A172 (cell line): ENCODE results near the gene SUMO3. TPM values are rescaled to one million over a fixed set of nuclear protein-coding genes. Genes with fewer than 3 reads are reported as not detected.
"Not testable (repeated sequence)": the region's sequence is repeated elsewhere in the genome, so short reads cannot be mapped to it uniquely, and the experiment has no call there.

Experiments used
- DNase-seq: peaks from one replicate; pipeline ENCODE4 v3.0.0-alpha.2; 2015; ENCODE audit warnings: low spot score
- total RNA-seq: library from RNA; depleted of rRNA; stranded (reverse); fragments of >200 nt; shearing (Covaris generic); gene quantifications from 2 replicates; pipeline ENCODE4 v1.2.3, GENCODE V29; 2014

Gene SUMO3
- total RNA-seq, 1 experiment from 2014 or later, result 140 TPM

- DNase-seq, result no peak
Measured at GRCh38 chr21:44847261-44848056, 29.6 kb upstream of the SUMO3 start.

DNA sequence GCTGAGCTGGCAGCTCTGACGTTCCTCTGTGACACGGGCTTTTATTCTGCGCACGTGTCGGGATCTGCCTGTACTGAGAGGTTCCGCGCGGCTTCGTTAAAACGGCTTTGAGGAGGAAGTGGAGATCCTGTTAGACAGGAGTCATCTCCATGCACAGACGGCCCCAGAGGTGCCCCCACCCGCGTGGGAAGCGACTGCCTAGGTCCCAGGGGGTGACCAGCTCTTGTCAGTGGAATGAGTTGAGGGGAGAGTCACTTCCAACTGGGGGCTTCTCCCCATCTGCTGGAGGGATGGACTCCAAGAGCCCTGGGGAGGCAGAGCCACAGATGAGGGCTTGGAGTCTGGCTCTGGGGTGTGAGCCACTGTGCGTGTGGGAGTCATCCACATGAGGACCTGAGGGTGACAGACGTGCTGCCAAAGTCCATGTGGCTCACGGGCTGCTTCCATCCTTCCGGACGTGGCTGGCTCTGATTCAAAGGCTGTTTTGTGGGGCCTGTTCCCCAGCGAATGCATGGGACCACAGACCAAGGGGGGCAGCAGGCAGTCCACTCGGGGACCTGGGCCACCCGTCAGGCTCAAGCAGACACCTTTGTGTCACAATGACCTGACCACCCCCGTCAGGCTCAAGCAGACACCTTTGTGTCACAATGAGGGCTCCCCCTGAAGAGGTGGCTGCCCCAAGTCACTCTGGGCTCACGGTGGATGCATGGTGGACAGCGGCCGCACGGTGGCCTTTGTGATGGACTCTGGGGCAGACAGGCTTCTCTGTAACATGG lies 28.8 kb upstream of the SUMO3 start:
- DNase-seq, result no peak

- DNase-seq, result no peak
Measured at GRCh38 chr21:44846224-44846484, 28.3 kb upstream of the SUMO3 start.

DNA sequence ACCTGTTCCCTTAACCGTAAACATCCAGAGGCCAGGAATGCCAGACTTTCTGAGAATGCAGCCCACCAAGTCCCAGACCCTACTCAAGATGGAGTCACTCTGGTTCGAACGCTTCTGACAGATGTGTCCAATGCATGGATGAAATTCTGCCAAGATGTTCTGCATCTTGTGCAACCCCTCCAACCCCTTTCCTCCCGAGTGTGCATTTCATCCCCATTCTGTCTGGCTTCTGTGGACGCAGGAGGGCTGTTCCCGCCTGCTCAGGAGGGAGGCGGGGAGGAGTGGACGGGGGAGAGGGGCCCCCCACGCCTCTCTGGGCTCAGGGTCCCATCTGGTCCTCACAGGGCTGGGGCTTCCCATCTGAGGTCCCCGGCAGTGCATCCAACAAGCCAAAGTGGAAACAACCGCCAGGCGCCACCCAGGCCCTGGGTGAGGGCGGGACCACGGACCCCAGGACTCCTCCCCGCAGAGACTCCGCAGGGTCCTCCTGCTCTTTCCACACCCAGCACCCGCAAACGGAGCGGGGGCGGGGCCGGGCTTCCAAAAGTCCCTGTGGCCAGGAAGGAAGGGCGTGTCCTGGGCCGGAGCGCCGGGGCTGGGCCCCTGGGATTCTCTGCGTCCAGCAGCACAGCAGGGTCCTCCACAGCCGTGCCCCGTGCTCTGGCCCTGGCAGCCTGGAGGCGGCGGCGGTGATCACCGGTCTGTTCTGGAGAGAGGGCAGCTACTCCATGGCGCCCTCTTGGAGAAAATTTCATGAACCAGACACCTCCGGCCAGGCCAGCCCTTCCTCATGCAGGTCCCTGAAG lies 27.8 kb upstream of the SUMO3 start:
- DNase-seq, result no peak

GRCh38 chr21:44844256-44844655 lies 26.4 kb upstream of the SUMO3 start:
- no peak for DNase-seq

DNA sequence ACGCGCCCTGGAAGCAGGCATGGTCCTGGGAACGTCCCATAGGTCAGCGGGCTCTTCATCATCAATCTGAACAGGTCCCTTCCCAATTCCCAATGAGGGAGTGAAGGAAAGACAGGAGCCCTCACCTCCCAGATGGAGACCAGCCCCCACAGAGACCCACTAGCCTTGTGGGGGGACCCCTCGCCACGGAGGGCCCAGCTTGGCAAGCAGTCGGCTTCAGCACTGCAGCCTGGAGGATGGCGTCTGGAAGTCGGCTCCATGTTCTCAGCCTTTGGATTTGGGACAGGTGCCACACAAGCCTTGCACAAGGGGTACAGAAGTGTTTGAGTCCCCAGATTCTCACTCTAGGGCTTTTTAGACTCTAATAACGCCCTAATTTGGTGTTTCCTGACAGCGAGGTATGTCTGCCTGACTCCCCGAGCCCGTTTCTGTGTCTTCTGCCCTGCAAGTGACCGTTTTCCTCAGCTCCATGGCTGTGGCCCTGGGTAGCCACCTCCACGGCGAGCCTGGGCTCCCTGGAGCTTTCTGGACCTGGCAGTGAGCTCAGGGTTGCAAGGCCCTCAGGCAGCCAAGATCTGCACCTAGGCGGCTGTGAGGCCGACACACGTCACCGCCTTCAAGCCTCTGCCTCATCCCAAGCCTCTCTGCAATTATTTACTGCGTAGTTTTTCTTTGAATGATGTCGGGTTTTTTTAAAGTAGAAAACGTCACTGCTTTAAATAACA lies 25.0 kb upstream of the SUMO3 start:
- no peak for DNase-seq

DNA sequence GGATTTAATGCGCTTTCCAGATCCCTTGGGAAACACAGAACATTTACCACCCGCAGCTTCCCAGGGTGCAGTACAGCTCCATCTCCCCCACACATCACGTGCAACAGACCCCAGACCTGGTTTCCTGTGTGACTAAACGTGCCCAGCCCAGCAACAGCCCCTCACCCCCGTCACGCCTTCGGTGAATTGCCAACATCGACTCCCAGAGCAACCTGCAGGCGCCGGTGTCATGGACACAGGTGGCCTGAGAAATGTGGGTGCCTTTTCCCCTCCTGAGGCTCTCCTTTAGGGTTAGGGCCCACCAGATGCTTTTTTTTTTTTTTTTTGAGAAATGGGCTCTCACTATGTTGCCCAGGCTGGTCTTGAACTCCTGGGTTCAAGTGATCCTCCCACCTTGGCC lies 24.2 kb upstream of the SUMO3 start:
- DNase-seq, result no peak

DNA sequence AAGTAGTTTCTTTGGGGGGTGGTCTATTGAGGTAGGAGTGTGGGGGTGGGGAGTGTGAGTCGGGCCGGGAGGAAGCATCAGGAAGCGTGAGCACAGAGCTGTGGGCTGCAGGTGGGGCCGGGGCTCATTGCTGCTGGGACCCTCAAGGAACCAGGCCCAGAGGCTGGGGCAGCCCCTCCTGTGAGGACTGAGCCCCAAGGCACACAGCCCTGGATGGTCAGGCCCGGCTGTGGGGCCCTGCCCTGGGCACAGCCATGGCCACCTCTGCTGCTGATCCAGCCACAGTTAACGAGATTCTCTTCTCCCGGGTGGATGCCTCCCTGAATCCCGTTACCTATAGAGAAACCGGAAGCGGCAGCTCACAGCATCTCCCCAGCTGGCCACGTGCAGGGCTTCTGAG lies 22.9 kb upstream of the SUMO3 start:
- DNase-seq, result no peak

GRCh38 chr21:44838951-44839350 lies 21.1 kb upstream of the SUMO3 start:
- DNase-seq, result no peak

- DNase-seq, result no peak
Measured at GRCh38 chr21:44838039-44838895, 20.4 kb upstream of the SUMO3 start.

DNA sequence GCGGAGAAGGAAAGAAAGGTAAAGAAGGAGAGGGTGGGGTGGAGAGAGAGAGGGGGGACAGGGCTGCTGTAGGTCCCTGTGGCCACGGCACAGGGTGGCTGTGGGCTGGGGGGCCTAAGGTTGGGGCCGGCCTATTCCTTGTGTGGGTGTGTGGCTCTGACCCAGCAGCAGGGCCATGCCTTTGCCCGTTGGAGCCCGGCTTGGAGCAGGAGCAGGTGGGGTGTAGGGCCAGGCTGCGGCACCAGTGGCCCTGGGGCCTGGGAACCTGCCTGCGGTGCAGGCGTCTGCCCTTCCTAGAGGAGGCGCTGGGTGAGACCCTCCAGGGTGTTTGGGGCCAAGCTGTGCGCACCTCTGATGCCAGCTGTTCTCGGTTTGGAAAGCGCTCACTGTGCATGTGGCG lies 19.7 kb upstream of the SUMO3 start:
- no peak for DNase-seq

DNA sequence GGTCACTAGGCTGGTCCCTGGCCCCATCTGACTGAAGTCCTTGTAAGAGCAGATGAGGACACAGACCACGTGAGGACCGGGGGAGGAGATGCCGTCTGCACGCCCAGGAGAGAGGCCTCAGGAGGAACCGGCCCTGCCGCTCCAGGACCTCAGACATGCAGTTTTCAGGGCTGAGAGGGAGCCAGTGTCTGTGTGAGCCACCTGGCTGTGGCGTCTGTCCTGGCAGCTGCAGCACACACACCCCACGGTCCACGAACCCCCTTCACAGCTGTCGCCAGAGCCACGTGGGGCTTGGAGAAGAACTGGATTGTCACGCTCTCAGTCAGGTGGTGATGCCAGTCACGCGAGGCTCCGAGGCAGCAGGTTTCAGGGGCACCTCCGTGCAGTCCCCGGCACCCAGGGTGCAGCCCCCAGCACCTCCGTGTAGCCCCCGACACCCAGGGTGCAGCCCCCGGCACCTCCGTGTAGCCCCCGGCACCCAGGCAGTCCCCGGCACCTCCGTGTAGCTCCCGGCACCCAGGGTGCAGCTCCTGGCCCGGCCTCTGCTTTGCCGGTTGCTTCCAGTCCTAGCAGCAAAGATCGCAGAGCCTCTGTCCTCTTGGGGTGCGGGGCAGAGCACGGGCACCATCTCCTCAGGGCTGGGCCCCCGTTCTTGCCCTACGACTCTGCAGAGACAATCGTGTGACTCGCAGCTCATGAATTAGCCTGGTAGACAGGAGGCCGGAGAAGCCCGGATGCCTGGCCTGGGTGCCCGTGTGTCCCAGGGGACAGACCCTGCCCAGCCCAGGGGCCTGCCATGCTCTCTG lies 19.0 kb upstream of the SUMO3 start:
- no peak for DNase-seq

GRCh38 chr21:44836349-44836665 lies 18.4 kb upstream of the SUMO3 start:
- DNase-seq, result no peak

DNA sequence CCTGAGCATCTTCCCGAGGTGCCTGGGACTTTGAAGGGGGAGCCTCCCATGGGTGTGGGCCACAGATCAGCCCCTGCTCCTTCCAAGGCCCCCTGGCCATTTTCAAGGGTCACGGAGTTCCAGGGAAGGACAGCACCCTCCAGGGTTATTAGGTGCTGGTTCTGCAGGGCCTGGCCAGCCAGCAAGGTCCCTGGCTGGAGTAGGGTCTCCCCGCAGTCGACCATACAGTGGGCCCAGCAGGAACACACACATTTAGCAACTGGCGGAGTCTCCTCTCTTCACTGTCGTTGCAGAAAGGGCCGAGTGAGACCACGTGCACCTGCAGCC lies 17.7 kb upstream of the SUMO3 start:
- DNase-seq, result no peak

- no peak for DNase-seq
Measured at GRCh38 chr21:44834951-44835646, 17.2 kb upstream of the SUMO3 start.

DNA sequence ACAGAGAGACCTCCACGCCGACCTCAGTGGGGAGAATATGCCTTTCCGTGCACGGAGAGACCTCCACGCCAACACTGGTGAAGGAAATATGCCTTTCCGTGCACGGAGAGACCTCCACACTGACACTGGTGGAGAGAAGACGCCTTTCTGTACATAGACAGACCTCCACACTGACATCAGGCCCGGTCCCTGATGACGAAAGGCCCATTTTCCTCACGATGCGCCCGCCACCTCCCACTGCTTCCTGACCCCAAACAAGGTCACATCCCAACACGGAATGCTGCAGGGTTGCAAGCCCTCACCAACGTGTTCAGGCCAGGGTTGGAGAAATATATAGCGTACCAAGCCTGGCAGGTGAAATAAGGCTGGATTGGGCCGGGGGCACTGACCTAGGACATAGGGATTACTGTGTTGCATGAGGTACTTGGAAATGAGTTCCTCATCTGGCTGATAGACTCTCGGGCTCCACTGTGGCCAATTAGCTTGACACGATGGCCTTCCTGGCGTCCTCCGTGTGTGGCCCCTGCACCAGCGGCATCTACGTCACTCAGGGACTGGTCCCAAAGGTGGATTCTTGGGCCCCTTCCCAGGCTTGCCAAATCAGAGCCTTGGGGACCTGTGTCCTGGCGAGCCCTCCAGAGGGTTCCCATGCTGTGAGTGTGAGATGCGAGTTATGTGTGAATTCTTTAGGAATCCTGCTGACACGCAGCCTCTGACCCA lies 16.5 kb upstream of the SUMO3 start:
- DNase-seq, result no peak

GRCh38 chr21:44833663-44834062 lies 15.8 kb upstream of the SUMO3 start:
- DNase-seq, result no peak

DNA sequence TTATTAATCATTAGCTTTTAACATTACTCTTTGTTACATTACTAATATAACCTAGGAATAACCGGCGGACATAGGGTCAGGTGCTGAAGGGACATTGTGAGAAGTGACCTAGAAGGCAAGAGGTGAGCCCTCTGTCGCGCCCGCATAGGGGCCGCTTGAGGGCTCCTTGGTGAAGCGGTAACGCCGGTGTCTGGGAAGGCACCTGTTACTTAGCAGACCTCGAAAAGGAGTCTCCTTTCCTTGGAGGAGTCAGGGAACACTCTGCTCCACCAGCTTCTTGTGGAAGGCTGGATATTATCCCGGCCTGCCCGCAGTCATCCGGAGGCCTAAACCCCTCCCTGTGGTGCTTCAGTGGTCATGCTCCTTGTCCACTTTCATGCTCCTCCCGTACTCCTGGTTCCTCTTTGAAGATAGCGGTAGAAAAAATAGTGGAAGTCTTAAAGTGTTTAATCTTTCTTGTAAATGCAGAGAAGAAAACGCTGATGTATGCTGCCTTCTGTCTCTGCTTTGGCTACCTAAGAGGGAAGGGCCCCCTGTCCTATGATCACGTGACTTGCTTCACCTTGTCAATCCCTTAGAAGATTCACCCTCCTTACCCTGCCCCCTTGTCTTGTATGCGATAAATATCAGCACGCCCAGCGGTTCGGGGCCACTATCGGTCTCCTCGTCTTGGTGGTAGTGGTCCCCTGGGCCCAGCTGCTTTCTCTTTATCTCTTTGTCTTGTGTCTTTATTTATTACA lies 14.8 kb upstream of the SUMO3 start:
- not testable (repeated sequence) for DNase-seq
